Jurkat, Clone E6-1 (cell line): ENCODE data around the gene IL26.

Experiments
- DNase-seq: peaks from one replicate; pipeline ENCODE4 v3.0.0-alpha.2; 2011; ENCODE audit warnings: low read depth, low spot score
- H3K4me3 ChIP-seq: 2 replicates; pipeline ENCODE4 v1.5.1; 2011; ENCODE audit warnings: mild to moderate bottlenecking, low read length, control low read depth, moderate library complexity

IL26 gene

DNA sequence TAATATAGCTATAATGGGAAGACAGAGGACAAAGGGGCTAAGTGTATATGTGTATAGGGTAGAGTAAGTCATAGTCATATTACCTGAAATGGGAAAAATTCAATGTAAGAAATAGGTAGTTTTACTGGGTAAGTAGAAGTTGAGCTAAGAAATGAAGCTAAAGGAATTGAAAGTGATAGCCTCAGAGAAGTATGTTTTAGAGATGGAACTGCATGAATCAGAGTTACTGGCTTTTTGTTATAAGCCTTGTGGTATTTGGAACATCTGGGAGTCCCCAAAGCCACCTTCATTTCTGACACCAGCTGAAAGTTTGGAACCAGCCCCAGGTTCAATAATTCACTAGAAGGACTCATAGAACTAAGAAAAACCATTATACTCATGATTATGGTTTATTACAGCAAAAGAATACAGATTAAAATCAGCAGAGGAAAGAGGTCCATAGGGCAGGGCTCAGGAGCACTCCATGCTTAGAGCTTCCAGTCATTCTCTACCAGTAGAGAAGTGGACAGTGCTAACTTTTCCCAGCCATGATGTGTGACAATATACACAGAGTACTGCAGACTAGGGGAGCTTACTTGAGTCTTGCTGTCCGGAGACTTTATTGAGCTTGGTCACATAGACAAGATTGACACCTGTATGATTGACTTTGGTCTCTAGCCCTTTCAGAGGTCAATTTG, 56.3 kb downstream of the IL26 start:
- no peak overlapping the region for H3K4me3 ChIP-seq
- DNase-seq: no peak

GRCh38 chr12:68166317-68166831, 59.2 kb downstream of the IL26 start:
- no peak overlapping the region for H3K4me3 ChIP-seq
- DNase-seq: no peak

DNA sequence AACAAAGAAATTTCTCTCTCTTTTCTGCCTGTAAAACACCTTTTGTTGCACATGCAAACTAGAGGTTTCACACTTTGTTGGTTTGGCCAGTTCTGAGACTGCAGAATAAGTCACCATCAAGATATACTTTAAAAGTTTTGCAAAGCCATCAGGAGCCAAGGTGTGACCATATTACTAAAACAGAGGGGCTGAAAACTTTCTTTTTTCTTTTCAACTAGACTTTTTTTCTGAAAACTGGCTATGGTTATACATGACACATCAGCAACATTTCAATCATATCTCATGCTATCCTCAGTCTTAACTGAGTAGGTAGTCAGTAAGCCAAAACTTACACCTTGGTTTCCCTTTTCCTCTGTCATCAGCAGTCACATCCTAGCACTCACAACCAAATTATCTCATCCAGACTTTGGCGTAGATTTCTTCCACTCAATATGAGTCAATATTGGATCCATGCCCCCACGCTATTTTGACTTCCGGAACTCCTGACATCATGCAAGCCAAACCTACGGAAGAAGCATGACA, 62.0 kb downstream of the IL26 start:
- H3K4me3 ChIP-seq: no peak overlapping the region
- no peak for DNase-seq

DNA sequence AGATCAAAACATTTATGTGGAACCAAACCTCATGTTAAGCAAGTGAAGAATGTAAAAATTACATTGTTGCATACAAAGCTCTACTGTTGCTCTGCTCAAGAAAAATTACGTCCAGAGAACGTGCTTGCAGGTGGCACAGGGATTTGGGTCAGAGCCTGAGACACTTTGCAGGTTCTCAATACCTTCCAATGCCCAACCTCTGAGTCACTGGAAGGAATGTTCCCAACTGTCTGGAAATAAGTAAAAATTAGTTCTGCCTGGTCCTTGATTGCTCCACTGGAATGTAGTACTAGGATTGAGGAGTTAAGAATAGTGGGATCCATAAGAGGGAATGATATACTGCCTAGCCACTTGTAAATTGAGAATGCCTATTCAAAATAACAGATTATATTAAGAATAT, 63.2 kb downstream of the IL26 start:
- DNase-seq: no peak
- no peak overlapping the region for H3K4me3 ChIP-seq

- H3K4me3 ChIP-seq: no peak within 1 kb of the TSS
- no peak for DNase-seq
These were observed 65.8 kb downstream of the IL26 start, which contains the start of gene IFNG for GRCh38 chr12:68159681-68160304. Gene IFNG, minus strand, starts transcription at chr12:68159740. Its CDS starts 125 bp downstream, at chr12:68159615.

- H3K4me3 ChIP-seq: no peak overlapping the region
- peak; percentile 46 for DNase-seq
These were observed 67.2 kb downstream of the IL26 start for GRCh38 chr12:68158432-68158831.

- H3K4me3 ChIP-seq: no peak overlapping the region
These were observed 68.2 kb downstream of the IL26 start for GRCh38 chr12:68157380-68157779.

GRCh38 chr12:68156636-68157035, 69.0 kb downstream of the IL26 start:
- no peak for DNase-seq
- H3K4me3 ChIP-seq: no peak overlapping the region

More at GRCh38 chr12:68157380-68157779, 68.2 kb downstream of the IL26 start:
- DNase-seq: no peak

DNA sequence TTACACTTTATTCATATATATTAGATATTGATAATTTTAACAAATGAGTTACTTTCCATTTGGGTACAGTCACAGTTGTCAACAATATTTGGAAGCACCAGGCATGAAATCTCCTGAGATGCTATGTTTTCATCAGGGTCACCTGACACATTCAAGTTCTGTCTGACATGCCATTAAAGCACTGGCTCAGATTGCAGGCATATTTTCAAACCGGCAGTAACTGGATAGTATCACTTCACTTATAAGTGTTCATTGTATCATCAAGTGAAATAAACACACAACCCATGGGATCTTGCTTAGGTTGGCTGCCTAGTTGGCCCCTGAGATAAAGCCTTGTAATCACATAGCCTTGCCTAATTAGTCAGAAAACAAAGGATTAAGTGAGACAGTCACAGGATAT, 70.8 kb downstream of the IL26 start:
- no peak for DNase-seq
- H3K4me3 ChIP-seq: no peak overlapping the region
